WTC11 (cell line): ENCODE measurements around the gene C18orf54.

Experiments
- ATF3 ChIP-seq: sonication (generic); formaldehyde crosslinking; conservative IDR thresholded peaks from 2 replicates; pipeline ENCODE4 v1.8.1; 2022; ENCODE audit warnings: mild to moderate bottlenecking, missing genetic modification reagents
- ATF6 ChIP-seq: sonication (generic); formaldehyde crosslinking; IDR thresholded peaks from 2 replicates; pipeline ENCODE4 v1.8.1; 2023; ENCODE audit warnings: mild to moderate bottlenecking, missing genetic modification reagents
- CTCF ChIP-seq: fragments of 200-600 bp; IDR thresholded peaks from 2 replicates; pipeline ENCODE4 v1.8.0; 2022; ENCODE audit warnings: antibody characterized with exemption
- ESRRA ChIP-seq: sonication (generic); formaldehyde crosslinking; IDR thresholded peaks from 2 replicates; pipeline ENCODE4 v1.8.1; 2022; ENCODE audit warnings: mild to moderate bottlenecking, missing genetic modification reagents, borderline replicate concordance
- IRF2 ChIP-seq: sonication (generic); formaldehyde crosslinking; IDR thresholded peaks from 2 replicates; pipeline ENCODE4 v1.8.0; 2022; ENCODE audit warnings: low read depth, missing genetic modification reagents, borderline replicate concordance
- MXD4 ChIP-seq: fragments of 250-450 bp; sonication (Bioruptor Pico); IDR thresholded peaks from 2 replicates; pipeline ENCODE4 v1.8.0; 2021; ENCODE audit warnings: mild to moderate bottlenecking, moderate library complexity, borderline replicate concordance
- NFYB ChIP-seq: sonication (generic); formaldehyde crosslinking; conservative IDR thresholded peaks from 2 replicates; pipeline ENCODE4 v1.8.0; 2022; ENCODE audit warnings: low read depth, missing genetic modification reagents
- TCF7 ChIP-seq: sonication (generic); formaldehyde crosslinking; IDR thresholded peaks from 2 replicates; pipeline ENCODE4 v1.8.0; 2022; ENCODE audit warnings: mild to moderate bottlenecking, low read depth, missing genetic modification reagents, moderate library complexity
- TEAD4 ChIP-seq: sonication (generic); formaldehyde crosslinking; IDR thresholded peaks from 2 replicates; pipeline ENCODE4 v1.8.0; 2022; ENCODE audit warnings: mild to moderate bottlenecking, missing genetic modification reagents
- USF1 ChIP-seq: sonication (generic); formaldehyde crosslinking; IDR thresholded peaks from 2 replicates; pipeline ENCODE4 v1.8.0; 2022; ENCODE audit warnings: mild to moderate bottlenecking, missing genetic modification reagents
- ZNF232 ChIP-seq: sonication (generic); formaldehyde crosslinking; IDR thresholded peaks from 2 replicates; pipeline ENCODE4 v1.8.0; 2022; ENCODE audit warnings: mild to moderate bottlenecking, missing genetic modification reagents
- ZNF532 ChIP-seq: fragments of 250-450 bp; sonication (Bioruptor Pico); IDR thresholded peaks from 2 replicates; pipeline ENCODE4 v1.9.0; 2021; ENCODE audit warnings: mild to moderate bottlenecking, borderline replicate concordance

- TF ChIP-seq ZNF232 (no peak), CTCF (no peak), NFYB (CRISPR knock-in tag) (no peak), TCF7 (CRISPR knock-in tag) (no peak), ZNF532 (CRISPR knock-in tag) (no peak), TEAD4 (CRISPR knock-in tag) (no peak), IRF2 (CRISPR knock-in tag) (no peak), ATF3 (CRISPR knock-in tag) (no peak), ATF6 (no peak), ESRRA (CRISPR knock-in tag) (no peak), USF1 (CRISPR knock-in tag) (no peak), MXD4 (CRISPR knock-in tag) (no peak)
Observed at GRCh38 chr18:54393648-54394294, 36.1 kb downstream of the C18orf54 start.
